Measurements from ENCODE around the gene AUTS2. TPM values are rescaled to one million over a fixed set of nuclear protein-coding genes. Genes with fewer than 3 reads are reported as not detected.

AUTS2 gene
- total RNA-seq, 1 donor from 2014 or later = 26.1 TPM

DNA sequence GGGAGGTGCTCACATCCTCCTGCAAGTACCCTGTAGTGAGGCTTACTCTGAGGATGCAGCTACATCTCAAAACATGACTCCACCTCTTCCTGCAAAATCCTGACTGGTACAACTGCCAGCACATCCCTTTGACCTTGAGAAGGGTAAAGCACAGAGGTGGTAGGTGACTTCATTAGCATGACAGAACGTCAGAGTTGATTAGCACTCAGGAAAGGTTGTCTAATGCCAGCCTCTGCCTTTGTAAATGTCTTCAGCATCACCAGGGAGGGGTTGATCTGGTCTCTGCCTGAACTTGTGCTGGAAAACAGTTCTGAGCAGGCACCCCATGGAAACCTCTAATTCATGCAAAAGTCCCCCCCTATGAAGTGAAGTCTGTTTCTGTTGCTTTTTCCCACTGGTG lies 942.4 kb downstream of the AUTS2 start:
- no peak for DNase-seq (ENCODE audit: low spot score)
- no peak for ATAC-seq

DNA sequence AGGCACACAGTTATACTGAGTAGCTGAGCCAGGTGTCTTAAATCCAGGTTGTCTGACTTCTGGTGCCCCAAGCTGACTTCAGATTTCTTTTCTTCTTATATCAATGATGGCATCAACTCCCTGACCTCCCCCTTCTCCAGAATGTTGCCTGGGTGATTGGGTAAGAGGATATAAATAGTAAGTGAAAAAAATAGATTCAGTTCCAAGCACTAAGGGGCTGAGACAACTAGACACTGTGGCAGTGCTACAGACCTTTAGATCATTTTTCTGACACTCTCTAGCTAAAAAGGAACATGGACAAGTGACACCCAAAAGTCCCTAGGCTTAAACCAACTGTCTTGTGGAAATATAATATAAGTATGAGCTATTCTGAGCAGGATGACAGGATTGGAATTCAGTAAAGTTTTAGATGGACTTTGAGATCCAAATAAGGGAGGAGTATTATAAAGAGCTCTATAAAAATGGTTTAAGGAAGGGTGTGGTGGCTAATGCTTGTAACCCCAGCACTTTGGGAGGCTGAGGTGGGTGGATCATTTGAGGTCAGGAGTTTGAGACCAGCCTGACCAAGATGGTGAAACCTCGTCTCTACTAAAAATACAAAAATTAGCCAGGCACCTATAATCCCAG lies 944.6 kb downstream of the AUTS2 start:
- DNase-seq (ENCODE audit: low spot score) = no peak
- peak; percentile 48 for ATAC-seq

DNA sequence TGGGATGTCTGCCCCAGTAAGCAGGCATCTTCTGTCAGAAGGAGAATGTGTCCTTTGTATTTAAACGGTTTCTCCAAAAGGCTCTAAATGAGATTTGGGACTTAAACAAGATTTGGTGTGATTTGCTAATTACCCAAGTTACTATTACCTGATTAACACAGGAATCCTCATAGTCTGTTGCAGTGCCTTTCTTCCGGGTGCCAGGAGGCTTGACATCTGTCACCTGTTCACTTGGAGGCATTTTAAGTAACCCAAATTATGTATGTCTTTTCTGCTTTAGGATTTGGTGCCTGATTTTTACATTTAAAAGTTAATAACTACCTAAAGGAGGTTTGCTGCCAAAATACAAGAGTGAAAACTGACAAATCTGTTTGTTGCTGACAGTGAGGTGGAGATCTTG lies 945.7 kb downstream of the AUTS2 start:
- ATAC-seq = no peak
- no peak for DNase-seq (ENCODE audit: low spot score)

DNA sequence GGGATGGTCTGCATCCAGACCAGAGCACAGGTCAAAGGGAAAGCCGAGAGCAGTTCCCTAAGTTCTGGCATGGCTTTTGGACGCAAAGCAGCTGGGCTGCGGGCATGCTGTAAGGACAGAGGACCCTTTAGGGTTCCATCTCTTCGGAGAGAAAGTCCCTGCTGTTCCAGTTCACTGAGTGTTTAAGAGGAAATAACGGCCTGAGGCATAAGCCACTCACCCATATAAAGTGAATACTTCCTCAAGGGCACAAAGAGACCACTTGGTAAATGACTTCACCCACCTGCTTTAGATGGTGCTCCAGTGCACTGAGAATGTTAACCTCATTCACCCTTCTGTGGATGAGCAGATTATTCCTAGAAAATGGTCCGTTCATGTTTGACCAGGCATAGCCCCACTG lies 946.9 kb downstream of the AUTS2 start:
- ATAC-seq (no peak), DNase-seq (ENCODE audit: low spot score) (no peak)

- DNase-seq (ENCODE audit: low spot score) (no peak), ATAC-seq (no peak)
These were observed 953.9 kb downstream of the AUTS2 start for GRCh38 chr7:70552141-70552540.

GRCh38 chr7:70553364-70553763 lies 955.1 kb downstream of the AUTS2 start:
- peak; percentile 85 for ATAC-seq
- peak; percentile 59 for DNase-seq (ENCODE audit: low spot score)

- ATAC-seq = no peak
- DNase-seq (ENCODE audit: low spot score) = no peak
These were observed 956.4 kb downstream of the AUTS2 start for GRCh38 chr7:70554646-70555045.

- ATAC-seq (peak; percentile 67), DNase-seq (ENCODE audit: low spot score) (no peak)
These were observed 958.5 kb downstream of the AUTS2 start for GRCh38 chr7:70556761-70557160.

DNA sequence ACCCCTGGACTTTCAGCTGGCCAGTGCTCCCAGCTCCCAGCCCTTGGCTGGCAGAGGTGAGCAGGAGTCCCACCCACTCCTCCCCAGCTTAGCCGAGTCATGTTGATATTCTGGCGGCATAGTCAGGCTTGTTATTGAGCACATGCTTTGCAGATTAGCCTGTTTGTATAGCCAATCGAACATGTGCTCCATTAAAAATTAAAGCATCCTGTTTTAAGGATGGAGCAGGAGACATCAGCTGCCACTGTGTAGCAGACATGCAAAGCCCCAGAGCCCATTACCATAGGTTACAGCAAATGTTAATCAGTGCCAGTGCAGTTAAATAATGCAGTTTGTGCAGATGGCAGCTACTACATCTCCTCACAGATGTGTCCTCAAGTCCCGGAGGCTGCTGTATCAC lies 959.1 kb downstream of the AUTS2 start:
- DNase-seq (ENCODE audit: low spot score) (no peak), ATAC-seq (peak; percentile 47)

- no peak for ATAC-seq
These were observed 961.5 kb downstream of the AUTS2 start for GRCh38 chr7:70559815-70560214.

DNA sequence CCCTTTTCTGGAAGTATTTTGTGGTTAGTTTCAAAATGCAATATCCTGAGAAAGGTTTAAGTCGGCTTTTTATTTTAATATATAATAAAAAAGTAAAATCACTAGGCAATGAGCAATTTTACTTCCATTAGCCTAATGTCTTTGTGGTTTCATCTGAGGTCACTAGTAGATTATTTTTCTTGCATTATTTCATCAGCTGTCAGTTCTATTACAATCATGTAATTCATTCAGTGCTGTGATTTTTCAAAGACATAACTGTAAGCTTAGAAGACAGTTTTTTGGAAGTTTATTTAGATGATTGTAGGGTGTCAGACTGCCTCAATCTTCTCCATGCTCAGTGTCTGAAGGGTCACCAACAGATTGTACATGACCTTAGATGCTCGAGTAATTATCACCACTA lies 965.7 kb downstream of the AUTS2 start:
- ATAC-seq (no peak), DNase-seq (ENCODE audit: low spot score) (no peak)

More at GRCh38 chr7:70559815-70560214, 961.5 kb downstream of the AUTS2 start:
- no peak for DNase-seq (ENCODE audit: low spot score)

DNA sequence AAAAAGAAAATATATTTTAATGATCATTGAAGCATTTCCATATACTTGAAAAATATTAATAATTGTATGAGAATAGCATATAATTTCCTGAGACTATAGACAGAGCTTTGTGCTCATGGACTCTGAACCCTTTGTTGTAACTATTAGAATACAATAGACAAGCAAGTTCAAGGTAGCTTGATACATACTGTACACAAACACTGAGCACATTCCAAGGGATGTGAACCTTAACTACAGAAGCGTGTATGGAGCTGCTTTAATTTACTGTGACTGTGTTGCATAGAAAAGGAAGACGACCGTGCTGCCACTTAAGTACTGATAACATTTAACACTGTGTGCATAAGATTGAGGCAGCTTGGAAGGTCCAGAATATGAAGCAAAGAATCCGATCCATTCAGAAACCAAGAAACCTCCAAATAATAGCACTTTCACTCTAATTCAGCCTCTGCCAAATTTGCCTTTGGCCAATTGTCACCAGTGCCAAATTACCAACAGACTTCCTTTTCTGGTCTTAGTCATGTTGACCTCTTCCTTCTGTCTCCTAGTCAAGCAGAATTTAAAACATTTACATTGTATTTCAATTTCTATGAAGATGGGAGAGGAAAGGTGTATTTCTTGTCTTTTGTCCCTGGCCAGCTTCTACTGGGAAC lies 967.6 kb downstream of the AUTS2 start:
- ATAC-seq (no peak), DNase-seq (ENCODE audit: low spot score) (no peak)

- ATAC-seq (peak; percentile 20), DNase-seq (ENCODE audit: low spot score) (no peak)
These were observed 968.4 kb downstream of the AUTS2 start for GRCh38 chr7:70566671-70567070.

GRCh38 chr7:70568674-70569334 lies 970.5 kb downstream of the AUTS2 start:
- ATAC-seq (peak; percentile 74), DNase-seq (ENCODE audit: low spot score) (peak; percentile 95)

- ATAC-seq (no peak), DNase-seq (ENCODE audit: low spot score) (no peak)
These were observed 971.1 kb downstream of the AUTS2 start for GRCh38 chr7:70569335-70569819.

DNA sequence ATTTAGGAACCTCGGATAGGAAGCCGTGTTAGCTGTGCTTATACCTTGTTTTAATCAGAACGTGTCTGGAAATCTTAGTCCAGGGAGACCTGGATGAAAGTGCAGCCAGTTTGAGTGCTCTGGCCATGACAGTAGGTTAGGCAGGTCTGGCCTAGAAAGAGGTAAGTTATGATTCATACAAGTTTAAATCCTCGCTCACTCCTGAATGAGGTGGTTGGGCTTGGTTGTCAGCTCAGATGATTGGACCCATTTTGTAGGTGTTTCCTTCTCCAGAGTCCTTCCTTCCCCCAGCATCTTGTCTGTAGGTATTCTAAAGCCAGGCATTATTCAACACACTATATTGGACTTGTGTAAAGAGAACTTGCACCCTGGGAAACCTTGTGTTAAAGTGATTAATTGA lies 971.8 kb downstream of the AUTS2 start:
- ATAC-seq = no peak
- DNase-seq (ENCODE audit: low spot score) = no peak

DNA sequence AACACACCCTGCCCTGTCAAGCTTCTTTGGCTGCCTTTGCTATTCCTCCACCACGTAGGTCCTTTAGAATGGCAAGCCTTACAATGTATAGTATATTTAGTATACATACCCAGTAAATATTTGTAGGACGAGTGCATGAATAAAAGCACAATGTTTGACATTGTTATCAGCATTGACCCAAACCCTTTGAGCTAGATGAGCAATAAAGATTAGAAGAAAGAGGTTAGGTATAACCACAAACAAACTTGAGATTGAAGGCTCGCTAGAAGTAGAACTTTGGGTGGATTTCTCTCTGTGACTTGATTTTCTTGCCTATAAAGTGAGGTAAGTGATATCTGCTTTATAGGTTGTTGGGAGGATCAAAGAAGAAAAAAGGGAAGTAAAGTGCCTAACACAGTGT lies 972.7 kb downstream of the AUTS2 start:
- ATAC-seq = no peak
- DNase-seq (ENCODE audit: low spot score) = no peak

- ATAC-seq (peak; percentile 55), DNase-seq (ENCODE audit: low spot score) (no peak)
These were observed 973.2 kb downstream of the AUTS2 start for GRCh38 chr7:70571403-70571934.

DNA sequence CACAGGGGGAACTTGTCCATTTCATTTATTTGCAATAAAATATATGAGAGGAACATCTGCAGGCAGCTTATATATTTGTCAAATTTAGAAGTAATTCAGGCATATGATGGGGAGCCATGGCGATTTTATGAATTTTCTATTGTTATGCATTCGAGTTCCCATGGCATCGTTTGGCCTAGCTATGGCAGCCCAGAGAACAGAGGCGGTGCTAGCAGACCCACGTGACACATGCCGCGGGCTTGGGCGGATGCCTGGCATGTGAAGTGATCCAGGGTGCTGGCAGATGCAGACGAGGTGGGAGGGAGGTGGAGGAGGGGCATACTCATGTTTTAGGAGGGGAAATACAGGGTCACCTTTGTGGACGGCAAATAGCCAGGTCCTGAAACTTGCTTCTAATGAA lies 973.7 kb downstream of the AUTS2 start:
- ATAC-seq = peak; percentile 60
- peak; percentile 81 for DNase-seq (ENCODE audit: low spot score)

- DNase-seq (ENCODE audit: low spot score) (no peak), ATAC-seq (no peak)
These were observed 974.3 kb downstream of the AUTS2 start for GRCh38 chr7:70572571-70572970.

- DNase-seq (ENCODE audit: low spot score) (no peak), ATAC-seq (no peak)
These were observed 974.9 kb downstream of the AUTS2 start for GRCh38 chr7:70573071-70573661.
